Lung (tissue), 12 donors: ENCODE data around the gene HMCN2. TPM values are rescaled to one million over a fixed set of nuclear protein-coding genes. Genes with fewer than 3 reads are reported as not detected.
"Not testable (repeated sequence)": the region's sequence is repeated elsewhere in the genome, so short reads cannot be mapped to it uniquely, and the experiment has no call there.

ENCODE experiments used
- ATAC-seq: fragments of 200-7000 bp; cut with Tn5 transposase; one replicate; pipeline ENCODE4 v1.9.1; 2020; ENCODE audit warnings: moderate number of reproducible peaks; ENCODE audit not compliant: insufficient read depth, low FRiP score
- DNase-seq, 3 donors: peaks; one replicate each; pipeline ENCODE4 v3.0.0-alpha.2; 2013 to 2017
- H3K27ac ChIP-seq, 2 donors: one replicate each; pipeline ENCODE4 v1.5.1; 2013; ENCODE audit warnings: mild to moderate bottlenecking in 2 of 2, moderate library complexity in 2 of 2, control low read depth in 1 of 2, inconsistent platforms in 1 of 2, low read depth in 1 of 2, low read length in 1 of 2
- H3K27me3 ChIP-seq, 3 donors: one replicate each; pipeline ENCODE4 v1.5.1; 2013; ENCODE audit warnings: low read length in 2 of 3; ENCODE audit not compliant: control insufficient read depth in 3 of 3, insufficient read depth in 3 of 3
- H3K36me3 ChIP-seq, 4 donors: one replicate each; pipeline ENCODE4 v1.5.1; 2013; ENCODE audit warnings: low read length in 4 of 4, mild to moderate bottlenecking in 1 of 4, moderate library complexity in 1 of 4; ENCODE audit not compliant: control insufficient read depth in 4 of 4, insufficient read depth in 4 of 4
- H3K4me1 ChIP-seq, 5 donors: one replicate each; pipeline ENCODE4 v1.5.1; 2013; ENCODE audit warnings: low read length in 5 of 5, mild to moderate bottlenecking in 2 of 5, moderate library complexity in 1 of 5; ENCODE audit not compliant: control insufficient read depth in 5 of 5, insufficient read depth in 5 of 5
- H3K4me3 ChIP-seq: one replicate; pipeline ENCODE4 v1.5.1; 2013; ENCODE audit warnings: mild to moderate bottlenecking, control low read depth, moderate library complexity
- H3K9ac ChIP-seq, 2 donors: one replicate each; pipeline ENCODE4 v1.5.1; 2013; ENCODE audit warnings: low read length in 2 of 2, control low read depth in 1 of 2; ENCODE audit not compliant: insufficient read depth in 1 of 2
- H3K9me3 ChIP-seq, 4 donors: one replicate each; pipeline ENCODE4 v1.5.1; 2013; ENCODE audit warnings: low read length in 3 of 4, mild to moderate bottlenecking in 1 of 4, moderate library complexity in 1 of 4; ENCODE audit not compliant: control insufficient read depth in 4 of 4, insufficient read depth in 3 of 4
- WGBS, 2 donors: extraction: QIAGEN DNeasy Blood & Tissue Kit; methylation state at CpG; one replicate each; pipeline ENCODE4 v1.1.7; 2013; 5-methylcytosine and 5-hydroxymethylcytosine counted together
- polyA plus RNA-seq, 2 donors: library from polyadenylated mRNA; stranded (reverse); fragments of 200-250 nt; gene quantifications; one replicate each; pipeline ENCODE4 v1.2.1, GENCODE V29; 2013
- total RNA-seq, 2 donors: library from RNA; depleted of rRNA in 1 of 2; stranded (reverse); fragments of >200 nt in 1 of 2; gene quantifications; one replicate each; pipeline ENCODE4 v1.2.1, GENCODE V29; 2014 to 2021
- TF ChIP-seq, protein P1 (sequence below): IDR thresholded peaks from 2 replicates; pipeline ENCODE4 v1.5.1; 2012; ENCODE audit warnings: mild to moderate bottlenecking; ENCODE audit errors: control extremely low read depth, extremely low read depth
- donor health status: control.
- donor health status: control.
- donor health status: Bipolar disorder and iron deficiency.
- donor health status: healthy.
- donor health status: DM: yes; HTN: yes; CAD: no.

HMCN2 gene
- total and polyA plus RNA-seq, 4 donors, result 2.1 to 5.2 (median 3.7) TPM

DNA sequence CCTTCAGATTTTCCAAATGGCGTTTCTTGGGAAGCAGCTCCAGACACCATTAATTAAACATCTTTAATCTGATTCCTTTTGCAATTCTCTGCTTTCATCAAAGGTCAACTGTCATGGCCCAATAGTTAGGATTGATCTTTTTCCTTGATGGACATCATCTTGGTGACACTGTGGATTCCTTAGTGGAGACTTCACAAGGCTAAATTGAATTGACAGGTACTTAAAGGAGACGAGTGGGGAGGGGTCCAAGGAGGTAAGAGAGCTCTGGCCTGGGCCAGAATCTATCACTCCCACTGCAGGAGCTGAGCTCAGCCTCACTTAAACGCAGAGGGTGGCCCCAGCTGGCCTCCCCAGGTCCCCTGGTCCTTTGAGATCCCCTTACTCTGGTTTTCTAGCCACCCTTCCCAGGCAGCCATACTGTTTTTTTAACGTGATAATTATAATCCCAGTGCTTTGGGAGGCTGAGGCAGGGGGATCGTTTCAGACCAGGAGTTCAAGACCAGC, 9.9 kb upstream of the HMCN2 start:
- no peaks in the 10 kb centered on the region for H3K36me3 ChIP-seq
- peaks cover 0 to 8% (median 0%) of the 10 kb centered on the region in 5 donors for H3K4me1 ChIP-seq
- H3K4me3 ChIP-seq, result no peak overlapping the region
- 78 to 86% methylated on average over 5 of the region's 5 CpGs for WGBS, 2 donors
- peaks cover 0 to 2% (median 0%) of the 10 kb centered on the region in 4 donors for H3K9me3 ChIP-seq
- H3K27me3 ChIP-seq, result peaks cover 0 to 10% (median 4%) of the 10 kb centered on the region in 3 donors
- TF ChIP-seq, protein P1, sequence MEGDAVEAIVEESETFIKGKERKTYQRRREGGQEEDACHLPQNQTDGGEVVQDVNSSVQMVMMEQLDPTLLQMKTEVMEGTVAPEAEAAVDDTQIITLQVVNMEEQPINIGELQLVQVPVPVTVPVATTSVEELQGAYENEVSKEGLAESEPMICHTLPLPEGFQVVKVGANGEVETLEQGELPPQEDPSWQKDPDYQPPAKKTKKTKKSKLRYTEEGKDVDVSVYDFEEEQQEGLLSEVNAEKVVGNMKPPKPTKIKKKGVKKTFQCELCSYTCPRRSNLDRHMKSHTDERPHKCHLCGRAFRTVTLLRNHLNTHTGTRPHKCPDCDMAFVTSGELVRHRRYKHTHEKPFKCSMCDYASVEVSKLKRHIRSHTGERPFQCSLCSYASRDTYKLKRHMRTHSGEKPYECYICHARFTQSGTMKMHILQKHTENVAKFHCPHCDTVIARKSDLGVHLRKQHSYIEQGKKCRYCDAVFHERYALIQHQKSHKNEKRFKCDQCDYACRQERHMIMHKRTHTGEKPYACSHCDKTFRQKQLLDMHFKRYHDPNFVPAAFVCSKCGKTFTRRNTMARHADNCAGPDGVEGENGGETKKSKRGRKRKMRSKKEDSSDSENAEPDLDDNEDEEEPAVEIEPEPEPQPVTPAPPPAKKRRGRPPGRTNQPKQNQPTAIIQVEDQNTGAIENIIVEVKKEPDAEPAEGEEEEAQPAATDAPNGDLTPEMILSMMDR, result no peak
- H3K9ac ChIP-seq, result no peak overlapping the region
- DNase-seq, result no peak
- no peak for ATAC-seq
- H3K27ac ChIP-seq, result no peak overlapping the region

DNA sequence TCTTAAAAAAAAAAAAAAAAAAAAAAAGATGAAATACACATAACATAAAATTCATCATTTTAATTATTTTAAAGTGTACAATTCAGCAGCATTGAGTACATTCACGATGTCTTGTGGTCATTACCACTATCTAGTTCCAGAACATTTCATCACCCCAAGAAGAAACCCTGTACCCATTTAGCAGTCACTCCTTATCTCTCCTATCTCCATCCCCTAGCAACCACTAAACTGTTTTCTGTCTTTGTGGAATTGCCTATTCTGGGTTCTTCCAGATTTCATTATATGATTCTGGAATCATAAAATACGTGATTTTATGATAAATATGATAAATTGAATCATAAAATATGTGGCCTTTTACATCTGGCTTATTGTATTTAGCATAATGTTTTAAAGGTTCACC, 8.9 kb upstream of the HMCN2 start:
- H3K4me3 ChIP-seq, result no peak overlapping the region
- peaks cover 0 to 8% (median 0%) of the 10 kb centered on the region in 5 donors for H3K4me1 ChIP-seq
- H3K27me3 ChIP-seq, result peaks cover 0 to 10% (median 6%) of the 10 kb centered on the region in 3 donors
- ATAC-seq (no peak), DNase-seq (no peak)
- WGBS, 2 donors, result 80 to 87% methylated on average over 2 of the region's 2 CpGs
- no peaks in the 10 kb centered on the region for H3K36me3 ChIP-seq
- H3K9ac ChIP-seq, result no peak overlapping the region
- H3K9me3 ChIP-seq, result peaks cover 0 to 2% (median 0%) of the 10 kb centered on the region in 4 donors
- no peak overlapping the region for H3K27ac ChIP-seq
- TF ChIP-seq, protein P1, result no peak

DNA sequence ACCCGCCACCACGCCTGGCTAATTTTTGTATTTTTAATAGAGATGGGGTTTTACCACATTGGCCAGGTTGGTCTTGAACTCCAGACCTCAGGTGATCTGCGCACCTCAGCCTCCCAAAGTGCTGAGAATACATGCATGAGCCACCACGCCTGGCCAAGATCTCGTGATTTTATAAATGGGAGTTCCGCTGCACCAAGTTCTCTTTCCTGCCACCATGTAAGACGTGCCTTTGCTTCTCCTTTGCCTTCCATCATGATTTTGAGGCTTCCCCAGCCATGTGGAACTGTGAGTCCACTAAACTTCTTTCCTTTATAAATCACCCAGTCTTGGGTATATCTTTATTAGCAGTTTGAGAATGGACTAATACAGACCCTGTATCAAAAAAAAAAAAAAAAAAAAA, 7.4 kb upstream of the HMCN2 start:
- DNase-seq, H3K9ac ChIP-seq, H3K36me3 ChIP-seq, H3K9me3 ChIP-seq, H3K4me3 ChIP-seq, H3K4me1 ChIP-seq, H3K27ac ChIP-seq, ATAC-seq: not testable (repeated sequence)
- 93 to 95% methylated on average over 7 of the region's 7 CpGs for WGBS, 2 donors
- peaks cover 0 to 21% (median 14%) of the 10 kb centered on the region in 3 donors for H3K27me3 ChIP-seq

DNA sequence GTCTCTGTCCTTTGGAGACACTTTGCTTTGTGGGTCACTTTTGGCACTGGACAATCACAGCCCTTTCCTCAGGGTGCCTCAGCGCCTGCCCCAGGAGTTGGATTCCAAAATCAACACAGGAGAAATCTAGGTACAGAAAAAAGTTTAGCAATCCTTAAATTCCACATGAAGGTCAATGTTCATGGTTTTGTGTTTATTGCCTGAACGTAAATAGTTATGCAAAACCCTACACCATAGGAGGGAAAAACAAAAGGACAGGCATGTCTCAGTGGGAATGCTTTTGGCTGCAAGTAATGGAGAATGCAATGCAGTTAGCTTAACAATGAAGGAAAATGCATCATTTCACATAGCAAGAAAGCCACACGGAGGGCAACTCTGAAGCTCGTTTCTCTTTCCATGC, 6.5 kb upstream of the HMCN2 start:
- H3K9me3 ChIP-seq, result peaks cover 0 to 2% (median 0%) of the 10 kb centered on the region in 4 donors
- DNase-seq (no peak), ATAC-seq (no peak)
- TF ChIP-seq, protein P1, result no peak
- H3K4me1 ChIP-seq, result peaks cover 0 to 8% (median 0%) of the 10 kb centered on the region in 5 donors
- no peaks in the 10 kb centered on the region for H3K36me3 ChIP-seq
- no peak overlapping the region for H3K4me3 ChIP-seq
- no peak overlapping the region for H3K9ac ChIP-seq
- H3K27me3 ChIP-seq, result peaks cover 0 to 30% (median 22%) of the 10 kb centered on the region in 3 donors
- WGBS, 2 donors, result 86 to 88% methylated on average over 4 of the region's 4 CpGs
- H3K27ac ChIP-seq, result no peak overlapping the region
